HG03045 (cell line): ENCODE results near the gene FMOD.

Source experiments
- ATAC-seq: cut with Tn5 transposase; IDR thresholded peaks from one replicate; pipeline ENCODE4 v1.9.1; 2021; ENCODE audit warnings: mild to moderate bottlenecking, moderate library complexity; ENCODE audit not compliant: unreplicated experiment

FMOD gene

DNA sequence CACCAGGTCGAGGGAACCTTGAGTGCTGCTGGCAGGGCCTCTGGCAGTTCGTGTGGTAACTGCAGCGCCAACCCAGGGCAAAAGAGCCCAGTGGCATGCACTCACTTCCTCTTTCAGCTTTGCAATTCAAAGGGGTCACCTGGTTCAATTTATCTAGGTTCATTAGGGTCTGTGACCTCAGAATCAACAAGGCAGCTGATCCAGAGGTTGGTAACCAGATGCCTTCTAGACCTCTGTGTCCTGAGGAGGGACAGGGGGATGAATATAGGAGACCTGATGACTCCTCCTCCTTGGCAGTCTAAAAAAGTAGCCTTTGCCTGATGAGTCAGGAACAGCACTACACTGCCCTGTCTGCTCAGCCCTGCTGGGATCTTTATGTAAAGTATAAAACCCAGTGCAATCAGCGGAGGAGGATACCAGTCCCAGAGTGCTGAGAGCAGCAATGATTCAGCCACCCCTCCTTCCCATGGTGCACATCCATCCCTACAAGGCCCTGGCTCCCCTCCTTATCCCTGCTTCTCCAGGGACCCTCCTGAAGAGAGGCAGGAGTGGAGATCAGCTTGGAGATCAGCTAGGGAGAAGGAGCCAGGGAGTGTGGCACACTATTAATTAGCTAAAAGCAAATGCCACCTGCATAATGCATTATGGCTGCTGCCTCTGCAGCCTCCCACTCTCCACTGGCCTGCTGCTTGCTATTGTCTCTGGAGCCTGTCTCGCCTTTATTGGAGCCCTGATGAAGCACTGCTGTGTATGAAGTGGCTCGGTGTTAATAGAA is 11.2 kb upstream of the FMOD start:
- ATAC-seq: no peak

DNA sequence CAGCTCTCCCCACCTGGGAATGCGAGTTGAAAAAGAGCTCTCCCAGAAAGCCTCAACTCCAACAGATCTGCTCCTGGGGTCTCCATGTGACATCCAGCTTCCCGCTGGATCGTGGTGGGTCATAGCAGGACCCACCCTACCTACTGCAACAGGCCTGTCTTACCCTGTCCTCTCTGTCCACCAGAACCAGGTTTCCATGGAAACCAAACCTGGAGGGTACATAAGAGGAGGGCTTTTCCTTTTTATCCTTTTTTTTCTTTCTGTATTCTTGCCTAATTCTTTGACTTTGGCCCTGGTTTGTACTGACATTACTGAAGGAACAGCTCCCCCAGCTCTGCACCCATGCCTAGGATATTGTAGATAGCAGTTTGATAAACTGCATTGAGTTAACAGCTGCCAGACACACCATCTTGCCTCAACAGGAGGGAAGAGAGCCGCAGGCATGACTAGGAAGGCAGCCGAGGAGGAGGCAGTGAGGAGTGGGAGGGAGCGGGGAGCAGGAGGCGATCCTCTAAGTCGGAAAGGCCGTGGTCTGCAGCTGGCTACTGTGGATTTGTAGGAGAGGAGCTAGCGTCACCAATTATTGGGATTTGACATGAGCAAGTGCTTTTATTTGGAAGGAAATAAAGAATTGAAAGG is 9.7 kb upstream of the FMOD start:
- no peak for ATAC-seq

DNA sequence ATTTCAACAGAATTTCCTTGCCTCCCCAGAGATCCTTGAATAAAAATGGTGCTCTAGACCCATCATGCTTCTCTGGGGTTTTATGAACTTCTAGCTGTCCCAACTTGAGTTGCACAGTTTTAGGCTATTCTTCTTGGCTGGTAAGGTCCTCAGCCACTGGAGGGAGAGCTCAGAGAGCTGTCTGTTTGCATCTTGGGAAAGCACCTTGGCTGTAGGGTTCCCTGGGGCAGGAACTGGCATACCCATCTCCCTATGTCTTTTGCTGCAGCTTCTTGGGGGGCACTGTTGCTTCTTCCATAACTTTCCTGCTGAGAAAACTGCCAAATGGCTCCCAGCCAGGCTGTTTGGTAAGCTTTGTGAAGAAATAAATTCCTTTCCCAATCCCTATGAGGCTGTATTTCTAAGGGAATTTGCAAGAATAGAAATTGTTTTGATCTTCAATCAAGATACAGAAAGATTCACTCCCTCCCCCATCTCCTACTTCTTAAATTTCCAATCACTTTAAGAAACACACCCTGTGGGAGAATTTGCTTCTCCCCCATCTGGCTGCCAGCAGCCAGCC is 8.2 kb upstream of the FMOD start:
- ATAC-seq: no peak

DNA sequence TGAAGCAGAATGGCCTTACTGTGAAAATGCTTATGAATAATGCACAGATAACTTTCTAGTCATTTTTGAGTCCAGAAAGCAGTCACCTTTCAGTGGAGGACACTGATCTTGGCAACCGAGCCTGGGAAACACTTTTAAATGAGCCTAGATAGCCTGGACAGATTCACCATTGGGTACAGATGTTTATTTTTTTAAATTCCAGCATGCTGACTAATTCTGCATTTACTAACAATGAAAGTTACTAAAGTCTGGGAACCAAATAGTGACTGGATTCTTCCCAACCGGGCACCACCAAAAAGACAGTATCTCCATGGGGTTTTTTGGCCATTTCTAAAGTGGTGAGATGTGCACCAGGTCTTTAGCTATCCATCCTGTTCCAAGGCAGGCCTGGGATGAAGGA is 3.3 kb upstream of the FMOD start:
- no peak for ATAC-seq

DNA sequence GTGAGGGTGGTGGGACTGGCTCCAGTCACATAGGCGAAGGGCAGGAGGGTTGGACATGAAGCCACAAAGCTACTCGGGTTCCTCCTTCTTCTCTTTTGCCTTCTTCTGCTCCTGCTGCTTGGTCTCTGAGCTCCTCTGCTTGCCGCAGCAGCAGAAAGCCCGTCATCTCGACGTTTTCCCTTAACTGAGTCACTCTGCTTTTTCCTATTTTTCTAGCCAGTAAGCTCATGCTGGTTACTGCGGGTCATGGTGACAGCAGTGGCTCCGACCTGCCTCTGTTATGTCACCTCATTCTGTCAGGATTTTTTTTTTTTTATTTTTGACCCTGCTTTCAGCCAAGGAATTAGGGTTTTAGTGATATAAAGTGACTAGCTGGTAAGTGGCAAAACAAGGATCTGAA is 2.6 kb upstream of the FMOD start:
- no peak for ATAC-seq

DNA sequence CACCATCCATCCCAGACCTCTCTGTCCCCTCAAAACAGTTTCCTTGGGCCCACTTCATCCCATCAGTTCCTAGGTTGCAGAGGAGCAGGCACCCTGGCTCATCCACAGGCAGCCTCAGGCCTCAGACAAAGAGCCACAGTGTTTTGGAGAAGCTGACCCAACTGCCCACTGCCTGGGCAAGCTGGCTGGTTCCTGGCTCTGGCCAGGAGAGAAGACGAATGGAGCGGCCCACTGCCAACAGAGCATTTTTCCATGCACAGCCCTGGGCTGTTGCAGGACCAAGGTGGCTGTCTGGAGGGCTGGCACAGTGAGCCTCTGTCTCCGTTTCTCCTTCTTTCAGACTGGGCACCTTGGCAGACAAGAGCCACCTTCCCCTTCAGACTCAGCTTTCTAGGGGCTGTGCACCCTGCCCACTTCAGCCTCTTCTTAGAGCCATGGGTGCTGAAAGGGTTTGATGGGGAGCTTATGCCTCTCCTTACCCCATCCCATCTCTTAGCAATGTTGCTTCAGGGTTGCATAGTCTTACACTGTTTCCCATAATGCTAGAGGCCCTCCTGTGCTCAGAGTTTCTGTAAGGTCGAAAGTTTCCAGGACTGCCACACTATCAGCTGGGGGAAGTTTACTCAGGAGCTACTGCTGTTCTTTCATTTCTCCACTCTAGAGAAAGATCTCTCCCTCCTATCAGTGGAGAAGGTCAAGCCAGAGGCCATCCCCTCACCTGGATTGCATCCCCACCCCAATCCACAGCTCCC is 973 bp downstream of the FMOD start:
- ATAC-seq: no peak

DNA sequence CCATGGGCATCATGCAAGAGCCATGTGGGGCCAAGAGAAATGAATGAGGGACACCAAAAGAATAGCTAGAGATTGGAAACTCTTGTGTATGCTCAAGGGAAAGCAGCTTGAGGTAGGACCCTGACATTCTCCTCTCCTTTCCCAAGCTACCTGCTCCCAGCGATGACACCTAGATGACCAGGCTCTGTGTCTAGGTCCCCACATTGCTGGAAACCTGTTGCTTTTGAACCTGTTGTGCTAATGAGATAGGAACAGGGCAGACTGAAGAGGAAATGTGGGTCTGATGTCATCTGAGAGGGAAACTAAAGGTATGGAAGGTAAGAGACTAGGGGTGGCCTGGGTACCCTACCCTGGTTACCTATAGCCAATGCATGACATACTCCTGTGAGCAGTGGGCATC is 1.8 kb downstream of the FMOD start:
- ATAC-seq: no peak

DNA sequence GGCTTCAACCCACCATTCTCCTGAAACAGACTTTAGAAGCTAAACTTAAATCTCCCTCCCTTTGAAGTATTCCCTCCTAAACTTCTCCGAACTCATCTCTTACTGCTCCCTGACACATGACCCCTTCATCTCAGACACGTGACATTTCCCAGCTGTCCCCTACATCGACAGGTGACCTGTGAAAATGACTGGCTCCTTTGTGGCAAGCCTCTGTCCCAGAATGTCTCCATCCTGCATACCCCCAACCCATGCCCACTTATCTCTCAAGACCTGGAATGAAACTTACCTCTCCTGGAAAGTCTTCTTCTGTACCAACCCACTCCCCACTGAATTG is 4.2 kb downstream of the FMOD start:
- ATAC-seq: no peak

DNA sequence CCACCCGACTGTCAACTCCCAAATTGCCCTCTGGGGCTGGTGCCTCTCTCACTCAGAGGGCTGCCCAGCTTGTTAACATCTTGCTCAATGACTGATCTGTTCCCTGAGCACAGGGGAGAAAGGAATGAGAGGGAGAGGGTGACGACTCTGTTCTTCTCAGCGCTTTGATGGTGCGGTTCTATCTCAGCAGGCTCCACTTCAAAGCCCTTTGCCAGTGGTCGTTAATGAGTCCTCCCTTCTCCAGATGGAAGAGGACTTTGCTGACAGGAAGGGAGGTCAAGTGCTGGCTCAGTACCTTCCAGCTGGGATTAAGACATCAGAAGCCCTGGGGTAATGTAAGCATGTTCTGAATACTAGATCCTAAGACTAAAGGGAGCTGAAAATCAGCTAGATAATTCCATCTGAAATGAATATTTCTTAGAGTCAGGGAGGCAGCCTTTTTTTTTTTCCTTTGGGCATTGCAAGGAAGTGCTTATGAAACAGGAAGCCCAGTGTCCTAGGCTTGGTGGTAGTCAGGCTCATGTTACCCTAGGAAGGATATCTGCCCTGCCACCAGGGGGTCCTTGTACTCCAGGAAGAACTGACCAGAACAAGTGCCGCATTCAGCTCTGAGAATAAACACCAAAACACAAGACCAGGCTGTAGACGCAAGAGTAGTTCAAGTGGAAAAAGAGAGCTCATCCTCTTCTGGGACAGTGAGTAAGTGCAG is 4.7 kb downstream of the FMOD start:
- ATAC-seq: no peak

DNA sequence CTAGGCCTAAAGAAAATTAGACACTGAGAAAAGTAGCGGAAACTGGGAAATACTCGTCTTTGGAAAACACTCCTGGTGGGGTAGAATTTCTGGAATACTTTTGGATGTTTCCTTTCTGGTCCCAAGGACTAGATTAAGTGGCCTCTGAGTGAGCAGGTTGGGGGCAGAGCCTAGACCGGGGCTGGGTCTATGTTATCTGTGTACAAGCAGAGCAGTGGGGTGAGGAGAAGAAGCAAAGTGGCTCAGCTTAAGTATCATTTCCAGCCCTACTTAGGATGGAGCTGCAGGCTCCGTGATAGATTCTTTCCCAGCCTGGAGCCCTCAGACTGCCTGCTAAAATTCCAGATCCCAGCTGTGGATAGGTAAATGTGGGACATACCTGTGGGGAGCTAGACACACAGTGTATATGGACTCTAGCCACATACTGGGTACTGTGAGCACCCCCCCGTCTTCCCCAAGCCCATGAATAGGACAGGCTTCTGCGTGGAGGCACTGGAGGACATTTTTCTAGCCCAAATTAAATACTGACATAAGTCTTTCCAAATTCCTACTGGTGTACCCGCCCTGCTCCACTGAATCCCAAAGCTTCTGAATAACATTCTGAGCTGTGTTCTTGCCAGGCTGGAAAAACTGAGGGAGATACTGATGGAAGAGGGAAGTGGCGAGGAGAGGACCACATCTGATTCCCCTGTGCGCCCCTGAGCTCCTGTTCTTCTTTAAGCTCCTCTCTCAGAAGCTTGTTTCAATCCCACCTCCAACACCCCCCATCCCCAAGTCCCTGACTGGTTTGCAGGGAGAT is 6.8 kb downstream of the FMOD start:
- no peak for ATAC-seq

DNA sequence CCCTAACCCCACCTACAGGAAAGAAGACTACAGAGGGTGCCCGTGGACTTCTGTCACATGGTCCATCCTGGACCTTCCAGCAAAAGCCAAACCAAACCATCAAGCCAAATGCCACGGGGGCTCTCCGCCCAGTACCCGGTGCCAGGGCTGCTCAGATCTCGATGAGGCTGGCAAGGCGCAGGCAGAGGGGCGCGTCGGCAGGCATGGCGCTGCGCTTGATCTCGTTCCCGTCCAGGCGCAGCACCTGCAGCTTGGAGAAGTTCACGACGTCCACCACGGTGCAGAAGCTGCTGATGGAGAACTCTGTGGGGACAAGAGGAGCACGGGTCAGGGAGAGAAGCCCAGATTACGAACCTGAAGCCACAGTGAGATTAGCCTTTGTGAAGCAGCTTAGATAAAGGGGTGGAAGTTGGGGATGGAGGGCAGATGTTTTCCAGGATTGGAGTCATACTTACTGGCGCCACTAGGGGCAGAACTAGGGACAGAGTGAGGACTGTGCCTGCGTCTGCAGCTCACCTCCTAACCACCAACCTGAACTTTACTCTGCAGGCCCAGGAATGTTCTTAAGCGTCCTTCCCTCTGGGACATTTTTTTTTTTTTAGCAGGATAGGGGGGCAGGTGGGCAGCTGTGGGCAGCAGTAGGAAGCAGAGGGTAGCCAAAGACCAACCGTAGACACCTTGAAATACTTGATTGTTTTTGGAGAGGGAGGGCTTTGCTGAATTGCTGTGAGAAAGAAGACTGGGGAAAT is 8.6 kb downstream of the FMOD start:
- no peak for ATAC-seq

DNA sequence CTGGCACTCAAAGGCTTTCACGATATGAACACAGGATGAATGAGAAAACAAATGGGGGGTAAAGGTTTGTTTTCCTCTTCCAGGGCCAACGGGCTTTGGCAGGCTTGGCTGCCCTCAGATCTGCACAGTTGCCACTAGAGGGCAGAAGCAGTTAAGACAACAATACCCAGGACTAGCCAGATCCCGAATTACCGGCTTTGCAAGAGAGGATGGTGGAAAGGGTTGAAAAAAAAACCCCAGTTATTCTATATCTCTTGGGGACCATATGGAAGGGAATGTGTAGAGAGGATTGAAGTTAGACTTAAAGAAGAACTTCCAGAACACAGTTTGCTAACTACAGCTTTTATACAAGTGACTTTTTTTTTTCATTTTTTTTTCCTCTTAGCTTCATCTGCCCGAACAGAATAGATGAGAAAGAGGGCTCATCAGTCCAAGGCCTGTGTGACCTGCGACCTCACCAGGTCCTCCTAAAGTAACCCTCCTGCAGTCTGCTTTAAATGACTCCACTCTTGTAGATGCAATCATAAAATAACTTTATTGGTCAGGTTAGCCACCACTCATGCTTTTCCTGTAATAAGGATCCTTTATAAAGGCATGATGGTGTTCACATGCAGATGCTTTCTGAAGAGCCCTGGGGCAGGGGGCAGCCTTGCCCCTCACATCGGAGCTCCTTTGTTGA is 10.7 kb downstream of the FMOD start:
- ATAC-seq: no peak

DNA sequence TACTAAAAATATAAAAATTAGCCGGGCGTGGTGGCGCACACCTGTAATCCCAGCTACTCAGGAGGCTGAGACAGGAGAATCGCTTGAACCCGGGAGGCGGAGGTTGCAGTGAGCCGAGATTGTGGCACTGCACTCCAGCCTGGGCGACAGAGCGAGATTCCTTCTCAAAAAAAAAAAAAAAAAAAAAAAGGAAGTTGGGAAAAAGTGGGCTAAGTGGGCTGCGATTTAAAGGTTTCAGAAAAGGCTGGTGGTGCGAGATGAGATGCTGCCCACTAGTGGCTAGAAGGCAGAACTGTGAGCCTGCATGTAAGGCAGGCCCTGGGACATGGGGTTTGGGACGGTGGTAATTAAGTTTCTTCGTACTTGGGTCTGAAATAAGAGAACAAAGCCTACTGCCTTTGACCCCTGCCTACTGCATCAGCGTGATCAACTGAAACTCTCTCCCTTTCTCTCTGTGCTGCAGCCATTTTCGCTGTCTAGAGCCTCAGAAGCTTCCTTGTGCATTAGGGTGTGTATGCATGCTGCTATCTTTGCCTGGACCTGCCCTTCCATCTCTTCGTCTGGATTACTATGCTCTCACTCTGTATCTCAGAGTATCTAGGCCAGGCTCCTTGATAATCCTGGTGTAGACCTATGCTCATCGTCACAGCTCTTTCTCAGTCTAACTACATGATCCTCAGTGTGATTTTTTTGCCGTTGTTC is 12.4 kb downstream of the FMOD start:
- ATAC-seq: no peak

DNA sequence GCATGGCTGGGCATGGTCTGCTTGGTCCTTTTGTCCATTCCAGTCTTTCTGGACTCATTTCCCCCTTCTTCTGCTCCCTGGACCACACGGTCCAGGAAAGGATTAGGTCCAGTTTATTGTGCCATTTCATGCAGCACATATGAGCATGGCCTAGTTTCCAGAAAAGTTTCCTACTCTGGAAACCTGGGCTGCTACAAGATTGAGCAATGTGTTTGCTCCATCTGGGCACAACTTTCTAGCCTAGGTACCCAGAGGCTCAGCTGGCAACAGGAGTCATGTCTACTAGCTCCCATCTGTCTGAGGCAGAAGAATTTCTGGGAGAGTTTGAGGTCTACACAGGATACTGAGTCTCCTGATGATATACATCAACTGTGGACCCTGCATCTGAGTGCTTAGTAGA is 14.8 kb downstream of the FMOD start:
- no peak for ATAC-seq

DNA sequence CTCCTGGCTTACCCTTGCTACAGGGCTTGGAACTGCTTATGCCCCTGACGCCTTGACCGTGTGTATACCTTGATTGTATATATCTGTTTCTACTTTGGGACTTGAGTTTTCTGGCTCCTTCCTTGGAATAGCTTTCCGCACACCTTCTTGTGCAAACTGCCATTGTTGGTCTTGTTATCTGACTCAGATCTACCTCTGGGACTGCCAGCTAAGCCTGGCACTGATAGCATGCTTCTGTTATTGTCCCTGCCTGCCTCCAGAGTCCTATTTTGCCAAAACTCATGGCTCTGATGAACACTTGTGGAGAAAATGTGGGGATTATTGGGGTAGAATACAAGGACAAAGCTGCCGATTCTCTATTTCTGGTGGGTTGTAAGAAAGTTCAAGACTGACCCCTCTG is 15.4 kb downstream of the FMOD start:
- ATAC-seq: no peak

DNA sequence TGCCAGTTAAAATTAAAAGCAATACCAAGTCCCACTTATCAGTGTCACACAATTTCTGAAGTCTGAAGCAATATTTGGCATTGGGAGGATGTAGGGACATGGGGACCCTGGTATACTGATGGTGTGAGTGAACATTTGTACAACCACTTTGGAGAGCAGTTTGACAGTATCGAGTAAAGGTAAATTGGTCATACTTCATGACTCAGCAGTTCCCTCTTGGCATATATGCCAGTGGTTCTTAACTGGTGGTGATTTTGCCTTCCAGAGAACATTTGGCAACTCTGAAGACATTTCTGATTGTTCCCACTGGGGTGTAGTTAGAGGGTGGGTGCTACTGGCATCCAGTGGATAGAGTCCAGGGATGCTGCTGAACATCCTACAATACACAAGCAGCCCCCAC is 19.7 kb downstream of the FMOD start:
- ATAC-seq: no peak

DNA sequence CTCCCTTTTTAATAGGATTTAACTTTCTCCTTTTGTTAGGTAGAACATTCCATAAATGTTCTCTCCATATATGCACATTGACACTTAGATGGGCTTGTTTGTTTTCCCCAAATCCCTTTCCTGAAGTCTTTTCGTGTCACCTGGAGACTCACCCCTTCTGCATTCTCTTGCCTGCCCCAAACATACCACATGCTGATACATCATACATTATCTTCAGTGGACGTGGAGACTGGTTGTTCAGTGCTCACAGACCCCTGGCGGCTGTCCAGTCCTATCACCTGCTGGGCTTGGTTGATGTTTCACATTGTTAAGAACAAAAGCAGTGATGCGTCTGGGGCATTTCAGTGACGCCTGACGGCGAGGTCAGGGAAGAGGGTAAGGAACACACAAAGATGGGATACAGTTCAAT is 22.2 kb downstream of the FMOD start:
- no peak for ATAC-seq

DNA sequence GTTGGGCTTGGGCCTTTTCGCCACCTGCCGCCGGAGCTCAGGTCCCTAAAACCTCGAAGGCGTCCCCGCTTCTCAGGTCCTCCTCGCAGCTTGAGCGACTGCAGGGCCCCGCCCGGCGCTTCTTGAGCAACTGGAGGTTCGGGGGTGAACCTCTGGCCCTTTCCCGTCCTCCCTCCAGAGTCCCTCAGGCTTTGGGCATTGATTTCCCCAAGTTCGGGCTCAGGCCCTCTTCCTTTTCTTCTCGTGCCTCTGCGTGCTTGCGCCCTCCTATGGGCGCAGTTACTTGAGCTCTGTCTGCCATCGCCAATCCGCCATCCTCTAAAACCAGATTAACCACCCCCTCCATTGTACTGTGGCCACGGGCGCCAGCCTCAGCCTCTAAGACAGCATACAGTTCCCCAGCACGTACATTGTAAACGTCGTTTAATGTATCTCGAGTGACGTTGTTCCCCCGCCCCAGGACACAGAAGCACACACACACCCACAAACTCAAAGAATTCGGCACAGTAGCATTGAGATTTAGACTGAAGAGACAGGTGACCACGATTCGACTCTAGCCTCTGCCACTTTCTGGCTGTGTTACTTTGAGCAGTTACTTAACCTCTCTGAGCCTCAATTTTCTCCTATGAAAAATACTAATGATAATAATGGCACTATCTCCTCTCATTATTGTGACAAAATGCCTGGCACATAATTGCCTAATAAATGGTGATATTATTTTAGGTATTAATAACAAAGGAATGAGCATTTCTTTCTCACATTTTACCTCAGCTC is 23.1 kb downstream of the FMOD start:
- peak; percentile 27 for ATAC-seq
